CD14-positive monocyte (primary cell): ENCODE results near the gene CPB1. TPM values are rescaled to one million over a fixed set of nuclear protein-coding genes. Genes with fewer than 3 reads are reported as not detected.

ENCODE experiments used
- DNase-seq, 3 donors: peaks; one replicate each; pipeline ENCODE4 v3.0.0-alpha.2; 2011 to 2022
- H2AFZ ChIP-seq: 2 replicates; pipeline ENCODE4 v1.6.0; 2012; ENCODE audit warnings: mild to moderate bottlenecking, low read depth, low read length, inconsistent platforms; ENCODE audit not compliant: insufficient read depth, poor library complexity, severe bottlenecking
- H3K27ac ChIP-seq, 2 donors: 1 replicate in 1 of 2; 2 replicates in 1 of 2; pipeline ENCODE4 v1.5.1; 2012 to 2013; ENCODE audit warnings: low read length in 2 of 2, control low read depth in 1 of 2, inconsistent platforms in 1 of 2, low read depth in 1 of 2, mild to moderate bottlenecking in 1 of 2
- H3K27me3 ChIP-seq, 2 donors: one replicate each; pipeline versions ENCODE4 v1.6.0 to v1.6.1; 2011 to 2013; ENCODE audit warnings: low read length in 2 of 2; ENCODE audit not compliant: control insufficient read depth in 2 of 2, insufficient read depth in 2 of 2
- H3K36me3 ChIP-seq, 2 donors: replicated peaks in 1 of 2; 1 replicate in 1 of 2; 2 replicates in 1 of 2; pipeline versions ENCODE4 v1.5.1 to v1.6.1; 2012 to 2013; ENCODE audit warnings: low read length in 2 of 2, control low read depth in 1 of 2, inconsistent platforms in 1 of 2, mild to moderate bottlenecking in 1 of 2; ENCODE audit not compliant: insufficient read depth in 2 of 2, control insufficient read depth in 1 of 2
- H3K4me1 ChIP-seq, 2 donors: 1 replicate in 1 of 2; 2 replicates in 1 of 2; pipeline versions ENCODE4 v1.5.1 to v1.6.1; 2012 to 2013; ENCODE audit warnings: low read length in 2 of 2, control low read depth in 1 of 2, inconsistent platforms in 1 of 2, mild to moderate bottlenecking in 1 of 2, moderate library complexity in 1 of 2; ENCODE audit not compliant: insufficient read depth in 2 of 2, control insufficient read depth in 1 of 2
- H3K4me2 ChIP-seq: replicated peaks from 2 replicates; pipeline ENCODE3; 2012; ENCODE audit warnings: low read length, moderate library complexity, mild to moderate bottlenecking; ENCODE audit not compliant: poor library complexity, severe bottlenecking; ENCODE audit errors: extremely low read depth
- H3K4me3 ChIP-seq, 3 experiments: fragments of 200-600 bp in 1 of 3; sonication (generic) in 1 of 3; replicated peaks in 1 of 3; 1 replicate in 2 of 3; 2 replicates in 1 of 3; pipeline ENCODE4 v1.5.1; 2011 to 2013; ENCODE audit warnings: low read length in 3 of 3, mild to moderate bottlenecking in 3 of 3, control low read depth in 2 of 3, low read depth in 2 of 3, inconsistent platforms in 1 of 3, moderate library complexity in 1 of 3
- H3K79me2 ChIP-seq: 2 replicates; pipeline ENCODE4 v1.6.0; 2012; ENCODE audit warnings: mild to moderate bottlenecking, control low read depth, inconsistent platforms, low read length, moderate library complexity; ENCODE audit not compliant: insufficient read depth
- H3K9ac ChIP-seq: 2 replicates; pipeline ENCODE4 v1.6.0; 2017; ENCODE audit warnings: low read length, mild to moderate bottlenecking; ENCODE audit not compliant: insufficient read depth, poor library complexity, severe bottlenecking
- H3K9me3 ChIP-seq, 2 donors: replicated peaks in 1 of 2; 1 replicate in 1 of 2; 2 replicates in 1 of 2; pipeline versions ENCODE4 v1.5.1 to v1.6.1; 2012 to 2013; ENCODE audit warnings: low read length in 2 of 2, control low read depth in 1 of 2; ENCODE audit not compliant: control insufficient read depth in 1 of 2, insufficient read depth in 1 of 2
- H4K20me1 ChIP-seq: 2 replicates; pipeline ENCODE4 v1.6.0; 2012; ENCODE audit warnings: mild to moderate bottlenecking, low read length, control low read depth, moderate library complexity; ENCODE audit not compliant: insufficient read depth
- H3K27ac Mint-ChIP-seq, 7 donors: one replicate each; pipeline ENCODE4 v1.8.0; 2020; ENCODE audit warnings: mild to moderate bottlenecking in 7 of 7, mixed read lengths in 7 of 7, moderate library complexity in 6 of 7, inconsistent platforms in 2 of 7
- H3K27me3 Mint-ChIP-seq, 3 donors: one replicate each; pipeline ENCODE4 v1.8.0; 2021 to 2022; ENCODE audit warnings: low read depth in 3 of 3, mild to moderate bottlenecking in 3 of 3, mixed read lengths in 3 of 3, moderate library complexity in 3 of 3, inconsistent platforms in 1 of 3
- H3K36me3 Mint-ChIP-seq, 2 donors: one replicate each; pipeline ENCODE4 v1.8.0; 2020; ENCODE audit warnings: mixed read lengths in 2 of 2, inconsistent platforms in 1 of 2, mild to moderate bottlenecking in 1 of 2
- H3K4me1 Mint-ChIP-seq: one replicate; pipeline ENCODE4 v1.8.0; 2020; ENCODE audit warnings: mild to moderate bottlenecking, mixed read lengths
- H3K4me3 Mint-ChIP-seq, 2 donors: one replicate each; pipeline ENCODE4 v1.8.0; 2020; ENCODE audit warnings: mild to moderate bottlenecking in 2 of 2, mixed read lengths in 2 of 2, moderate library complexity in 1 of 2
- H3K9me3 Mint-ChIP-seq, 7 donors: one replicate each; pipeline ENCODE4 v1.8.0; 2020 to 2022; ENCODE audit warnings: mixed read lengths in 7 of 7, mild to moderate bottlenecking in 6 of 7, moderate library complexity in 6 of 7, inconsistent platforms in 2 of 7
- WGBS: methylation state at CpG from one replicate; pipeline ENCODE4 v1.1.5; 2013; ENCODE audit warnings: missing lambda C conversion rate; ENCODE audit not compliant: insufficient coverage; 5-methylcytosine and 5-hydroxymethylcytosine counted together
- intact Hi-C, 2 donors: fragments of 100-400 bp; cut with micrococcal nuclease; formaldehyde crosslinking; loops; one replicate each; pipeline versions ENCODE4 v1.15.0 to v1.15.1; 2023
- polyA plus RNA-seq, 3 donors: library from polyadenylated mRNA; depleted of rRNA in 1 of 3; unstranded in 2 of 3; stranded (reverse) in 1 of 3; fragments of 300-500 nt in 2 of 3; fragments of >200 nt in 1 of 3; fragmentation: Illumina TruSeq in 2 of 3; gene quantifications; 1 replicate in 2 of 3; 2 replicates in 1 of 3; pipeline ENCODE4 v1.2.3, GENCODE V29; 2012 to 2021
- TF ChIP-seq, protein P1 (sequence below): fragments of 200-600 bp; IDR thresholded peaks from one replicate; pipeline ENCODE4 v1.8.0; 2022; ENCODE audit warnings: antibody characterized with exemption, mild to moderate bottlenecking

CPB1 gene
- polyA plus RNA-seq, 3 donors = not detected

GRCh38 chr3:148845756-148846395 lies 18.3 kb downstream of the CPB1 start:
- no CpG with 5 or more reads among the region's 2 CpGs for WGBS
- no peak overlapping the region for H3K4me3 ChIP-seq
- H3K4me1 ChIP-seq = no peaks in the 10 kb centered on the region
- Mint-ChIP-seq H3K9me3 (no peaks in the 10 kb centered on the region), H3K4me3 (no peak overlapping the region), H3K27ac (no peak overlapping the region), H3K27me3 (no peaks in the 10 kb centered on the region), H3K36me3 (no peaks in the 10 kb centered on the region), H3K4me1 (peaks cover 3% of the 10 kb centered on the region)
- H3K4me2 ChIP-seq = no peak overlapping the region
- no peaks in the 10 kb centered on the region for H3K27me3 ChIP-seq
- H3K79me2 ChIP-seq = no peaks in the 10 kb centered on the region
- H3K27ac ChIP-seq = no peak overlapping the region
- no peaks in the 10 kb centered on the region for H3K36me3 ChIP-seq
- no peak overlapping the region for H2AFZ ChIP-seq
- TF ChIP-seq, protein P1, sequence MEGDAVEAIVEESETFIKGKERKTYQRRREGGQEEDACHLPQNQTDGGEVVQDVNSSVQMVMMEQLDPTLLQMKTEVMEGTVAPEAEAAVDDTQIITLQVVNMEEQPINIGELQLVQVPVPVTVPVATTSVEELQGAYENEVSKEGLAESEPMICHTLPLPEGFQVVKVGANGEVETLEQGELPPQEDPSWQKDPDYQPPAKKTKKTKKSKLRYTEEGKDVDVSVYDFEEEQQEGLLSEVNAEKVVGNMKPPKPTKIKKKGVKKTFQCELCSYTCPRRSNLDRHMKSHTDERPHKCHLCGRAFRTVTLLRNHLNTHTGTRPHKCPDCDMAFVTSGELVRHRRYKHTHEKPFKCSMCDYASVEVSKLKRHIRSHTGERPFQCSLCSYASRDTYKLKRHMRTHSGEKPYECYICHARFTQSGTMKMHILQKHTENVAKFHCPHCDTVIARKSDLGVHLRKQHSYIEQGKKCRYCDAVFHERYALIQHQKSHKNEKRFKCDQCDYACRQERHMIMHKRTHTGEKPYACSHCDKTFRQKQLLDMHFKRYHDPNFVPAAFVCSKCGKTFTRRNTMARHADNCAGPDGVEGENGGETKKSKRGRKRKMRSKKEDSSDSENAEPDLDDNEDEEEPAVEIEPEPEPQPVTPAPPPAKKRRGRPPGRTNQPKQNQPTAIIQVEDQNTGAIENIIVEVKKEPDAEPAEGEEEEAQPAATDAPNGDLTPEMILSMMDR = no peak
- no peak overlapping the region for H3K9ac ChIP-seq
- DNase-seq = no peak
- no peaks in the 10 kb centered on the region for H4K20me1 ChIP-seq
- intact Hi-C loops = no loop called here
- H3K9me3 ChIP-seq = no peaks in the 10 kb centered on the region

DNA sequence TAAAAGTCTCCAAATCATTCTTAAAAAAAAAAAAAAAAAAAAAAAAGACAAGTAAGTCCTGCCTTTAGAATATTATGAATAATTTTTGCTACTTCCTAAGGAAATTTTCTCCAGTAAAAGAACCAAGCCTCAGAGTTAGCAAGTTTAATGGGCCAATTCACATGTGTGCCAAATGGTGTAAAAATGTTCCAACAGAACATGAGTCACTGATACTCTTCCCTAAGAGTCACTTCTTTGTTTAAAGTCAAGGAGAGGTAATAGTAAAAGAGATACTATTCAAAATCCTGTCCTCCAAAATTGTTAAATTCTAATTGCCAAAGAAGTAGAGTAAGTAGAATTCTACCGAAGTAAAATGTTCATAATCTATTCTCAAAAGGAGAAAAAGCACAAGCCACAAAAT lies 19.7 kb downstream of the CPB1 start:
- Mint-ChIP-seq H3K9me3 (no peaks in the 10 kb centered on the region), H3K27ac (no peak overlapping the region), H3K27me3 (no peaks in the 10 kb centered on the region), H3K4me3 (no peak overlapping the region), H3K36me3 (no peaks in the 10 kb centered on the region), H3K4me1 (peaks cover 3% of the 10 kb centered on the region)
- H3K4me3 ChIP-seq = no peak overlapping the region
- H3K9ac ChIP-seq = no peak overlapping the region
- intact Hi-C loops = no loop called here
- H3K27me3 ChIP-seq = no peaks in the 10 kb centered on the region
- TF ChIP-seq, protein P1 = no peak
- H3K9me3 ChIP-seq = no peaks in the 10 kb centered on the region
- H3K79me2 ChIP-seq = no peaks in the 10 kb centered on the region
- DNase-seq = no peak
- no peaks in the 10 kb centered on the region for H4K20me1 ChIP-seq
- H3K36me3 ChIP-seq = no peaks in the 10 kb centered on the region
- H2AFZ ChIP-seq = no peak overlapping the region
- H3K4me1 ChIP-seq = no peaks in the 10 kb centered on the region
- no peak overlapping the region for H3K4me2 ChIP-seq
- WGBS = no CpG with 5 or more reads among the region's 1 CpG
- H3K27ac ChIP-seq = no peak overlapping the region
